ENCODE measurements around the gene WRAP53.

The WRAP53 gene

GRCh38 chr17:7747635-7748071 is 59.4 kb downstream of the WRAP53 start:
- H3K79me2 ChIP-seq (ENCODE audit: low read length): no peaks in the 10 kb centered on the region
- H3K4me2 ChIP-seq (ENCODE audit: low read length): no peak overlapping the region
- no peak for TF ChIP-seq CTCF (IDR thresholded peaks at IDR 0.05; ENCODE audit: low read depth, low read length)
- no peak for TF ChIP-seq EZH2phosphoT487 (IDR thresholded peaks at IDR 0.05; ENCODE audit: low read depth)
- no peaks in the 10 kb centered on the region for H3K36me3 ChIP-seq (replicated peaks; ENCODE audit: low read depth, low read length)
- H3K4me1 ChIP-seq (ENCODE audit: low read length): no peaks in the 10 kb centered on the region
- no peaks in the 10 kb centered on the region for H3K9me3 ChIP-seq (ENCODE audit: insufficient read depth, low read length)
- H2AFZ ChIP-seq (ENCODE audit: low read depth, low read length): no peak overlapping the region
- no peak overlapping the region for H3K27ac ChIP-seq (ENCODE audit: low read length)
- H3K27me3 ChIP-seq (ENCODE audit: low read depth, low read length): no peaks in the 10 kb centered on the region; the same call in 1 of the 2 replicates
- no peaks in the 10 kb centered on the region for H4K20me1 ChIP-seq (ENCODE audit: insufficient read depth, low read length)
- H3K9ac ChIP-seq (ENCODE audit: low read length): no peak overlapping the region
- H3K4me3 ChIP-seq (ENCODE audit: low read length): no peak overlapping the region

GRCh38 chr17:7748076-7748775 is 59.9 kb downstream of the WRAP53 start:
- H3K4me3 ChIP-seq (ENCODE audit: low read length): no peak overlapping the region
- no peak overlapping the region for H2AFZ ChIP-seq (ENCODE audit: low read depth, low read length)
- no peaks in the 10 kb centered on the region for H3K4me1 ChIP-seq (ENCODE audit: low read length)
- no peaks in the 10 kb centered on the region; the same call in 1 of the 2 replicates for H3K27me3 ChIP-seq (ENCODE audit: low read depth, low read length)
- TF ChIP-seq EZH2phosphoT487 (IDR thresholded peaks at IDR 0.05; ENCODE audit: low read depth) (no peak), CTCF (IDR thresholded peaks at IDR 0.05; ENCODE audit: low read depth, low read length) (no peak)
- no peak overlapping the region for H3K4me2 ChIP-seq (ENCODE audit: low read length)
- no peaks in the 10 kb centered on the region for H3K9me3 ChIP-seq (ENCODE audit: insufficient read depth, low read length)
- no peak overlapping the region for H3K27ac ChIP-seq (ENCODE audit: low read length)
- no peak overlapping the region for H3K9ac ChIP-seq (ENCODE audit: low read length)
- H4K20me1 ChIP-seq (ENCODE audit: insufficient read depth, low read length): no peaks in the 10 kb centered on the region
- H3K36me3 ChIP-seq (replicated peaks; ENCODE audit: low read depth, low read length): no peaks in the 10 kb centered on the region
- H3K79me2 ChIP-seq (ENCODE audit: low read length): no peaks in the 10 kb centered on the region

GRCh38 chr17:7750321-7750821 is 62.1 kb downstream of the WRAP53 start:
- H3K36me3 ChIP-seq (replicated peaks; ENCODE audit: low read depth, low read length): no peaks in the 10 kb centered on the region
- no peak overlapping the region for H3K27ac ChIP-seq (ENCODE audit: low read length)
- no peaks in the 10 kb centered on the region for H4K20me1 ChIP-seq (ENCODE audit: insufficient read depth, low read length)
- H3K4me1 ChIP-seq (ENCODE audit: low read length): no peaks in the 10 kb centered on the region
- H3K9ac ChIP-seq (ENCODE audit: low read length): no peak overlapping the region
- H3K27me3 ChIP-seq (ENCODE audit: low read depth, low read length): no peaks in the 10 kb centered on the region; the same call in 1 of the 2 replicates
- no peak overlapping the region for H2AFZ ChIP-seq (ENCODE audit: low read depth, low read length)
- no peaks in the 10 kb centered on the region for H3K9me3 ChIP-seq (ENCODE audit: insufficient read depth, low read length)
- no peaks in the 10 kb centered on the region for H3K79me2 ChIP-seq (ENCODE audit: low read length)
- no peak overlapping the region for H3K4me3 ChIP-seq (ENCODE audit: low read length)
- H3K4me2 ChIP-seq (ENCODE audit: low read length): no peak overlapping the region
- TF ChIP-seq EZH2phosphoT487 (IDR thresholded peaks at IDR 0.05; ENCODE audit: low read depth): no peak
- TF ChIP-seq CTCF (IDR thresholded peaks at IDR 0.05; ENCODE audit: low read depth, low read length): no peak

Measured in OCI-LY3 (cell line).